HepG2 (cell line): Measurements from ENCODE around the gene RHBDL3. TPM values are rescaled to one million over a fixed set of nuclear protein-coding genes. Genes with fewer than 3 reads are reported as not detected.

Source experiments
- FOXJ3 ChIP-seq: sonication (generic); formaldehyde crosslinking; IDR thresholded peaks from 2 replicates; pipeline ENCODE4 v1.4.0; 2020; ENCODE audit warnings: missing genetic modification reagents, mild to moderate bottlenecking, borderline replicate concordance
- HNRNPH1 ChIP-seq: fragments of 200-400 bp; formaldehyde crosslinking; optimal IDR thresholded peaks from 2 replicates; pipeline ENCODE3; 2017; ENCODE audit warnings: mild to moderate bottlenecking, low read depth, low read length
- MAZ ChIP-seq, 2 experiments: sonication (generic) in 1 of 2; formaldehyde crosslinking in 1 of 2; IDR thresholded peaks; 2 replicates each; pipeline versions ENCODE4 v1.5.0 to v1.6.1; 2012 to 2020; ENCODE audit warnings: low read depth in 2 of 2, mild to moderate bottlenecking in 2 of 2, borderline replicate concordance in 1 of 2, improper control_type of control experiment in 1 of 2, low read length in 1 of 2, missing genetic modification reagents in 1 of 2, moderate library complexity in 1 of 2
- SKI ChIP-seq: fragments of 450-650 bp; IDR thresholded peaks from one replicate; pipeline ENCODE4 v1.6.1; 2018; ENCODE audit warnings: mild to moderate bottlenecking; ENCODE audit not compliant: partially characterized antibody
- TEAD3 ChIP-seq: optimal IDR thresholded peaks from 2 replicates; pipeline ENCODE3; 2016; ENCODE audit warnings: borderline replicate concordance
- ZNF264 ChIP-seq: sonication (generic); formaldehyde crosslinking; IDR thresholded peaks from 2 replicates; pipeline ENCODE4 v1.4.0; 2020; ENCODE audit warnings: missing genetic modification reagents
- ZNF572 ChIP-seq: sonication (generic); formaldehyde crosslinking; IDR thresholded peaks from 2 replicates; pipeline ENCODE4 v1.5.1; 2020; ENCODE audit warnings: mild to moderate bottlenecking, missing genetic modification reagents
- ZNF619 ChIP-seq: sonication (generic); formaldehyde crosslinking; IDR thresholded peaks from 2 replicates; pipeline ENCODE4 v1.4.0; 2020; ENCODE audit warnings: mild to moderate bottlenecking, missing genetic modification reagents
- ZNF703 ChIP-seq: sonication (generic); formaldehyde crosslinking; IDR thresholded peaks from 2 replicates; pipeline ENCODE4 v1.5.1; 2020; ENCODE audit warnings: missing genetic modification reagents, mild to moderate bottlenecking, moderate library complexity, borderline replicate concordance
- polyA plus RNA-seq, 8 experiments: library from polyadenylated mRNA; depleted of rRNA in 3 of 8; stranded (reverse) in 7 of 8; unstranded in 1 of 8; fragments of >200 nt; fragmentation: Illumina TruSeq in 4 of 8; extraction: Trizol in 4 of 8; gene quantifications; 2 replicates each; pipeline versions ENCODE4 v1.2.1 to v1.2.3, GENCODE V29; 2011 to 2016; ENCODE audit warnings: low read depth in 4 of 8, missing spikeins in 1 of 8, mixed read lengths in 1 of 8; ENCODE audit not compliant: insufficient read depth in 1 of 8
- total RNA-seq, 5 experiments: library from RNA; depleted of rRNA; stranded (reverse); fragments of >200 nt; fragmentation: Illumina TruSeq; extraction: Trizol; gene quantifications; 2 replicates each; pipeline ENCODE4 v1.2.3, GENCODE V29; 2016; ENCODE audit warnings: low read depth in 1 of 5
- TF ChIP-seq, protein P1 (sequence below): sonication (generic); formaldehyde crosslinking; IDR thresholded peaks from 2 replicates; pipeline ENCODE4 v1.5.0; 2020; ENCODE audit warnings: mild to moderate bottlenecking, missing genetic modification reagents, borderline replicate concordance
- TF ChIP-seq, protein P2 (sequence below): sonication (generic); formaldehyde crosslinking; IDR thresholded peaks from 2 replicates; pipeline ENCODE4 v1.8.0; 2022; ENCODE audit warnings: missing genetic modification reagents, mild to moderate bottlenecking, moderate library complexity, borderline replicate concordance
- TF ChIP-seq, protein P3 (sequence below): IDR thresholded peaks from 2 replicates; pipeline ENCODE4 v1.6.1; 2016; ENCODE audit warnings: low read depth
- TF ChIP-seq, protein P4 (sequence below): sonication (generic); formaldehyde crosslinking; IDR thresholded peaks from 2 replicates; pipeline ENCODE4 v1.4.0; 2020; ENCODE audit warnings: missing genetic modification reagents, borderline replicate concordance
- TF ChIP-seq, protein P5 (sequence below): sonication (generic); formaldehyde crosslinking; IDR thresholded peaks from 2 replicates; pipeline ENCODE4 v1.5.1; 2020; ENCODE audit warnings: mild to moderate bottlenecking, missing genetic modification reagents, borderline replicate concordance

RHBDL3 gene
- total and polyA plus RNA-seq, 2 of the 13 experiments (the other 11 are each of a cell fraction or from before 2014, with no cell fraction given) = 0.09 TPM; not detected in 1

DNA sequence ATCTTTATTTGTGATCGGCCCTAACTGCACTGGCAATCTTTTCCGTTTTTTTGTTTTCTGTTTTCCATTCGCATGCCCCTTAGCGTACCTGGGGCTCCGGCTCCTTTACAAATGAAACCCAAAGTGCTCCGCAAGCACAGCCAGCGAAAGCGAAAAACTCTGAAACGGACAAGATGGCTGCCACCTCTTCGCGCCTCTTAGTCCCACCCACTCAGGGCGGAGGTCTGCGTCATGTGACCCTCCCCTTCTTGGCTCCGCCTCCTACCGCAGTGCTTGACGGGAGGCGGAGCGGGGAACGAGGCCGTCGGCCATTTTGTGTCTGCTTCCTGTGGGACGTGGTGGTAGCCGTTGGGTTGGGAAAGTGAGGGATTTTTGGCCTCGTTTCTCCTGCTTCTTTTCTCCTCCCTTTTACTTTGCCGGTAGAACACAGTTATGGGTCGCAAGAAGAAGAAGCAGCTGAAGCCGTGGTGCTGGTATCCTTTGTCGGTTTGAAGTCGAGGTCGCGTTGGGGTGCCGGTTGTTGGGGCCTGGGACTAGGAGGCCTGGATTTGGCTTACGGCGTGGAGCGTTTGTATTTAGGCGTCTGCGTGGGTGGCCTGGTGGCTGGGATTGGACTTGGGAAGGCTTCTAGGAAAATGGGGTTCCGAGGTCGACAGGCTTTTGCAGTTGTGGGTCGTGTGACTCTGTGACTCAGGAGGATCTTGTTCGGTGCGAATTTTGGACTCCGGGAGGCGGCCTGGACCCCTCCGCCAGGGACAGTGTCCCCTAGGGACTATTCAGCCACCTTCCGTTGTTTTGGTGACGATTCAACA, 84.4 kb downstream of the RHBDL3 start, which contains the start of gene ZNF207 (continued):
- TF ChIP-seq FOXJ3 (CRISPR knock-in tag) = 0 out of 2 replicates have a peak, but pooled peaks have one; percentile 37
- TF ChIP-seq TEAD3 (CRISPR knock-in tag) = peak; percentile 14
- TF ChIP-seq, protein P1, sequence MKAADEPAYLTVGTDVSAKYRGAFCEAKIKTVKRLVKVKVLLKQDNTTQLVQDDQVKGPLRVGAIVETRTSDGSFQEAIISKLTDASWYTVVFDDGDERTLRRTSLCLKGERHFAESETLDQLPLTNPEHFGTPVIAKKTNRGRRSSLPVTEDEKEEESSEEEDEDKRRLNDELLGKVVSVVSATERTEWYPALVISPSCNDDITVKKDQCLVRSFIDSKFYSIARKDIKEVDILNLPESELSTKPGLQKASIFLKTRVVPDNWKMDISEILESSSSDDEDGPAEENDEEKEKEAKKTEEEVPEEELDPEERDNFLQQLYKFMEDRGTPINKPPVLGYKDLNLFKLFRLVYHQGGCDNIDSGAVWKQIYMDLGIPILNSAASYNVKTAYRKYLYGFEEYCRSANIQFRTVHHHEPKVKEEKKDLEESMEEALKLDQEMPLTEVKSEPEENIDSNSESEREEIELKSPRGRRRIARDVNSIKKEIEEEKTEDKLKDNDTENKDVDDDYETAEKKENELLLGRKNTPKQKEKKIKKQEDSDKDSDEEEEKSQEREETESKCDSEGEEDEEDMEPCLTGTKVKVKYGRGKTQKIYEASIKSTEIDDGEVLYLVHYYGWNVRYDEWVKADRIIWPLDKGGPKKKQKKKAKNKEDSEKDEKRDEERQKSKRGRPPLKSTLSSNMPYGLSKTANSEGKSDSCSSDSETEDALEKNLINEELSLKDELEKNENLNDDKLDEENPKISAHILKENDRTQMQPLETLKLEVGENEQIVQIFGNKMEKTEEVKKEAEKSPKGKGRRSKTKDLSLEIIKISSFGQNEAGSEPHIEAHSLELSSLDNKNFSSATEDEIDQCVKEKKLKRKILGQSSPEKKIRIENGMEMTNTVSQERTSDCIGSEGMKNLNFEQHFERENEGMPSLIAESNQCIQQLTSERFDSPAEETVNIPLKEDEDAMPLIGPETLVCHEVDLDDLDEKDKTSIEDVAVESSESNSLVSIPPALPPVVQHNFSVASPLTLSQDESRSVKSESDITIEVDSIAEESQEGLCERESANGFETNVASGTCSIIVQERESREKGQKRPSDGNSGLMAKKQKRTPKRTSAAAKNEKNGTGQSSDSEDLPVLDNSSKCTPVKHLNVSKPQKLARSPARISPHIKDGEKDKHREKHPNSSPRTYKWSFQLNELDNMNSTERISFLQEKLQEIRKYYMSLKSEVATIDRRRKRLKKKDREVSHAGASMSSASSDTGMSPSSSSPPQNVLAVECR (CRISPR knock-in tag) = peak; percentile 78
- peak; percentile 38 for TF ChIP-seq SKI
- TF ChIP-seq, protein P2, sequence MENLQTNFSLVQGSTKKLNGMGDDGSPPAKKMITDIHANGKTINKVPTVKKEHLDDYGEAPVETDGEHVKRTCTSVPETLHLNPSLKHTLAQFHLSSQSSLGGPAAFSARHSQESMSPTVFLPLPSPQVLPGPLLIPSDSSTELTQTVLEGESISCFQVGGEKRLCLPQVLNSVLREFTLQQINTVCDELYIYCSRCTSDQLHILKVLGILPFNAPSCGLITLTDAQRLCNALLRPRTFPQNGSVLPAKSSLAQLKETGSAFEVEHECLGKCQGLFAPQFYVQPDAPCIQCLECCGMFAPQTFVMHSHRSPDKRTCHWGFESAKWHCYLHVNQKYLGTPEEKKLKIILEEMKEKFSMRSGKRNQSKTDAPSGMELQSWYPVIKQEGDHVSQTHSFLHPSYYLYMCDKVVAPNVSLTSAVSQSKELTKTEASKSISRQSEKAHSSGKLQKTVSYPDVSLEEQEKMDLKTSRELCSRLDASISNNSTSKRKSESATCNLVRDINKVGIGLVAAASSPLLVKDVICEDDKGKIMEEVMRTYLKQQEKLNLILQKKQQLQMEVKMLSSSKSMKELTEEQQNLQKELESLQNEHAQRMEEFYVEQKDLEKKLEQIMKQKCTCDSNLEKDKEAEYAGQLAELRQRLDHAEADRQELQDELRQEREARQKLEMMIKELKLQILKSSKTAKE (CRISPR knock-in tag) = no peak
- TF ChIP-seq, protein P3, sequence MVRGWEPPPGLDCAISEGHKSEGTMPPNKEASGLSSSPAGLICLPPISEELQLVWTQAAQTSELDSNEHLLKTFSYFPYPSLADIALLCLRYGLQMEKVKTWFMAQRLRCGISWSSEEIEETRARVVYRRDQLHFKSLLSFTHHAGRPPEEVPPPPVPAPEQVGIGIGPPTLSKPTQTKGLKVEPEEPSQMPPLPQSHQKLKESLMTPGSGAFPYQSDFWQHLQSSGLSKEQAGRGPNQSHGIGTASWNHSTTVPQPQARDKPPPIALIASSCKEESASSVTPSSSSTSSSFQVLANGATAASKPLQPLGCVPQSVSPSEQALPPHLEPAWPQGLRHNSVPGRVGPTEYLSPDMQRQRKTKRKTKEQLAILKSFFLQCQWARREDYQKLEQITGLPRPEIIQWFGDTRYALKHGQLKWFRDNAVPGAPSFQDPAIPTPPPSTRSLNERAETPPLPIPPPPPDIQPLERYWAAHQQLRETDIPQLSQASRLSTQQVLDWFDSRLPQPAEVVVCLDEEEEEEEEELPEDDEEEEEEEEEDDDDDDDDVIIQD (CRISPR knock-in tag) = peak; percentile 81; the same call in 1 of the 2 replicates
- no peak for TF ChIP-seq HNRNPH1
- no peak; the same call in 1 of the 2 replicates for TF ChIP-seq MAZ (IDR thresholded peaks at IDR 0.05; ENCODE audit: borderline replicate concordance, low read depth, low read length)
- TF ChIP-seq MAZ (CRISPR knock-in tag; IDR thresholded peaks at IDR 0.05; ENCODE audit: low read depth) = no peak; the same call in 1 of the 2 replicates
- TF ChIP-seq ZNF619 (CRISPR knock-in tag) = no peak
- TF ChIP-seq ZNF264 (CRISPR knock-in tag) = peak; percentile 49; the same call in 1 of the 2 replicates
- TF ChIP-seq, protein P4, sequence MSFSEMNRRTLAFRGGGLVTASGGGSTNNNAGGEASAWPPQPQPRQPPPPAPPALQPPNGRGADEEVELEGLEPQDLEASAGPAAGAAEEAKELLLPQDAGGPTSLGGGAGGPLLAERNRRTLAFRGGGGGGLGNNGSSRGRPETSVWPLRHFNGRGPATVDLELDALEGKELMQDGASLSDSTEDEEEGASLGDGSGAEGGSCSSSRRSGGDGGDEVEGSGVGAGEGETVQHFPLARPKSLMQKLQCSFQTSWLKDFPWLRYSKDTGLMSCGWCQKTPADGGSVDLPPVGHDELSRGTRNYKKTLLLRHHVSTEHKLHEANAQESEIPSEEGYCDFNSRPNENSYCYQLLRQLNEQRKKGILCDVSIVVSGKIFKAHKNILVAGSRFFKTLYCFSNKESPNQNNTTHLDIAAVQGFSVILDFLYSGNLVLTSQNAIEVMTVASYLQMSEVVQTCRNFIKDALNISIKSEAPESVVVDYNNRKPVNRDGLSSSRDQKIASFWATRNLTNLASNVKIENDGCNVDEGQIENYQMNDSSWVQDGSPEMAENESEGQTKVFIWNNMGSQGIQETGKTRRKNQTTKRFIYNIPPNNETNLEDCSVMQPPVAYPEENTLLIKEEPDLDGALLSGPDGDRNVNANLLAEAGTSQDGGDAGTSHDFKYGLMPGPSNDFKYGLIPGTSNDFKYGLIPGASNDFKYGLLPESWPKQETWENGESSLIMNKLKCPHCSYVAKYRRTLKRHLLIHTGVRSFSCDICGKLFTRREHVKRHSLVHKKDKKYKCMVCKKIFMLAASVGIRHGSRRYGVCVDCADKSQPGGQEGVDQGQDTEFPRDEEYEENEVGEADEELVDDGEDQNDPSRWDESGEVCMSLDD (CRISPR knock-in tag) = no peak; the same call in 1 of the 2 replicates
- TF ChIP-seq, protein P5, sequence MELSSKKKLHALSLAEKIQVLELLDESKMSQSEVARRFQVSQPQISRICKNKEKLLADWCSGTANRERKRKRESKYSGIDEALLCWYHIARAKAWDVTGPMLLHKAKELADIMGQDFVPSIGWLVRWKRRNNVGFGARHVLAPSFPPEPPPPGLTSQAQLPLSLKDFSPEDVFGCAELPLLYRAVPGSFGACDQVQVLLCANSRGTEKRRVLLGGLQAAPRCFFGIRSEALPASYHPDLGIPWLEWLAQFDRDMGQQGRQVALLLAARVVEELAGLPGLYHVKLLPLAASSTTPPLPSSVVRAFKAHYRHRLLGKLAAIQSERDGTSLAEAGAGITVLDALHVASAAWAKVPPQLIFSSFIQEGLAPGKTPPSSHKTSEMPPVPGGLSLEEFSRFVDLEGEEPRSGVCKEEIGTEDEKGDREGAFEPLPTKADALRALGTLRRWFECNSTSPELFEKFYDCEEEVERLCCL (CRISPR knock-in tag) = peak; percentile 62; the same call in 1 of the 2 replicates
- TF ChIP-seq ZNF572 = 0 out of 2 replicates have a peak, but pooled peaks have one; percentile 7
- no peak for TF ChIP-seq ZNF703 (CRISPR knock-in tag)
